HG02840 (cell line): ENCODE data around the gene WDR44.
"Not testable (repeated sequence)": the region's sequence is repeated elsewhere in the genome, so short reads cannot be mapped to it uniquely, and the experiment has no call there.

Source experiments
- ATAC-seq: cut with Tn5 transposase; IDR thresholded peaks from one replicate; pipeline ENCODE4 v1.9.1; 2021; ENCODE audit warnings: mild to moderate bottlenecking, moderate library complexity, moderate number of reproducible peaks; ENCODE audit not compliant: unreplicated experiment, low FRiP score

Gene WDR44

GRCh38 chrX:118356154-118356701, 10.3 kb downstream of the WDR44 start:
- no peak for ATAC-seq

- no peak for ATAC-seq
Measured at GRCh38 chrX:118360429-118361125, 14.7 kb downstream of the WDR44 start.

- ATAC-seq = no peak
Measured at GRCh38 chrX:118364261-118364660, 18.4 kb downstream of the WDR44 start.

GRCh38 chrX:118367338-118367737, 21.4 kb downstream of the WDR44 start:
- no peak for ATAC-seq

GRCh38 chrX:118368398-118368797, 22.5 kb downstream of the WDR44 start:
- ATAC-seq = no peak

GRCh38 chrX:118370921-118371624, 25.2 kb downstream of the WDR44 start:
- no peak for ATAC-seq

GRCh38 chrX:118373538-118373937, 27.6 kb downstream of the WDR44 start:
- no peak for ATAC-seq

- ATAC-seq = no peak
Measured at GRCh38 chrX:118383120-118383519, 37.2 kb downstream of the WDR44 start.

GRCh38 chrX:118392716-118393115, 46.8 kb downstream of the WDR44 start:
- ATAC-seq = no peak

GRCh38 chrX:118396113-118396512, 50.2 kb downstream of the WDR44 start:
- no peak for ATAC-seq

- no peak for ATAC-seq
Measured at GRCh38 chrX:118418811-118419251, 72.9 kb downstream of the WDR44 start.

- ATAC-seq = no peak
Measured at GRCh38 chrX:118420462-118420861, 74.6 kb downstream of the WDR44 start.

GRCh38 chrX:118423558-118423957, 77.7 kb downstream of the WDR44 start:
- no peak for ATAC-seq

- ATAC-seq = no peak
Measured at GRCh38 chrX:118432799-118433198, 86.9 kb downstream of the WDR44 start.

- ATAC-seq = no peak
Measured at GRCh38 chrX:118437283-118437682, 91.4 kb downstream of the WDR44 start.

GRCh38 chrX:118448273-118448783, 102.4 kb downstream of the WDR44 start:
- ATAC-seq = no peak

- no peak for ATAC-seq
Measured at GRCh38 chrX:118455013-118455412, 109.1 kb downstream of the WDR44 start.

- ATAC-seq = no peak
Measured at GRCh38 chrX:118459494-118459893, 113.6 kb downstream of the WDR44 start.

GRCh38 chrX:118464501-118464900, 118.6 kb downstream of the WDR44 start:
- ATAC-seq = no peak

- no peak for ATAC-seq
Measured at GRCh38 chrX:118468122-118468521, 122.2 kb downstream of the WDR44 start.

- not testable (repeated sequence) for ATAC-seq
Measured at GRCh38 chrX:118470721-118471347, 124.9 kb downstream of the WDR44 start.
